Osteocyte (in vitro differentiated cells): ENCODE measurements around the gene ZZZ3. TPM values are rescaled to one million over a fixed set of nuclear protein-coding genes. Genes with fewer than 3 reads are reported as not detected.

ENCODE experiments used
- DNase-seq: peaks from one replicate; pipeline ENCODE4 v3.0.0; 2021; ENCODE audit warnings: mixed read lengths; ENCODE audit not compliant: unreplicated experiment; ENCODE audit errors: extremely low spot score
- H3K27ac Mint-ChIP-seq: one replicate; pipeline ENCODE4 v1.8.0; 2021; ENCODE audit warnings: mild to moderate bottlenecking, mixed read lengths; ENCODE audit not compliant: unreplicated experiment
- H3K27me3 Mint-ChIP-seq: one replicate; pipeline ENCODE4 v1.8.0; 2021; ENCODE audit warnings: mixed read lengths; ENCODE audit not compliant: unreplicated experiment
- H3K36me3 Mint-ChIP-seq: one replicate; pipeline ENCODE4 v1.8.0; 2021; ENCODE audit warnings: mixed read lengths; ENCODE audit not compliant: unreplicated experiment
- H3K4me1 Mint-ChIP-seq: one replicate; pipeline ENCODE4 v1.8.0; 2021; ENCODE audit warnings: mixed read lengths; ENCODE audit not compliant: unreplicated experiment
- H3K4me3 Mint-ChIP-seq: one replicate; pipeline ENCODE4 v1.8.0; 2021; ENCODE audit warnings: mild to moderate bottlenecking, moderate library complexity, mixed read lengths; ENCODE audit not compliant: unreplicated experiment
- H3K9me3 Mint-ChIP-seq: one replicate; pipeline ENCODE4 v1.8.0; 2021; ENCODE audit warnings: mixed read lengths; ENCODE audit not compliant: unreplicated experiment
- CTCF ChIP-seq: fragments of 200-600 bp; sonication (generic); IDR thresholded peaks from 2 replicates; pipeline ENCODE4 v1.5.0; 2021; ENCODE audit warnings: antibody characterized with exemption, mild to moderate bottlenecking, moderate library complexity
- total RNA-seq: library from RNA; stranded (reverse); gene quantifications from 2 replicates; pipeline ENCODE4 v1.2.1, GENCODE V29; 2021

ZZZ3 gene
- total RNA-seq, 1 donor from 2014 or later = 54.3 TPM

GRCh38 chr1:77671836-77672235 lies 10.6 kb downstream of the ZZZ3 start:
- H3K36me3 Mint-ChIP-seq = no peaks in the 10 kb centered on the region
- peak overlapping the region; percentile 11 for H3K27ac Mint-ChIP-seq
- no peaks in the 10 kb centered on the region for H3K27me3 Mint-ChIP-seq
- H3K9me3 Mint-ChIP-seq = no peaks in the 10 kb centered on the region
- H3K4me1 Mint-ChIP-seq = peaks cover 51% of the 10 kb centered on the region
- H3K4me3 Mint-ChIP-seq = no peak overlapping the region
- TF ChIP-seq CTCF = no peak
- DNase-seq = no peak

GRCh38 chr1:77670330-77670729 lies 12.1 kb downstream of the ZZZ3 start:
- no peaks in the 10 kb centered on the region for H3K9me3 Mint-ChIP-seq
- peaks cover 48% of the 10 kb centered on the region for H3K4me1 Mint-ChIP-seq
- no peaks in the 10 kb centered on the region for H3K36me3 Mint-ChIP-seq
- H3K4me3 Mint-ChIP-seq = no peak overlapping the region
- DNase-seq = no peak
- H3K27me3 Mint-ChIP-seq = no peaks in the 10 kb centered on the region
- TF ChIP-seq CTCF = no peak
- no peak overlapping the region for H3K27ac Mint-ChIP-seq

- Mint-ChIP-seq H3K4me3 (no peak overlapping the region), H3K36me3 (no peaks in the 10 kb centered on the region), H3K9me3 (no peaks in the 10 kb centered on the region), H3K27me3 (no peaks in the 10 kb centered on the region), H3K27ac (no peak overlapping the region), H3K4me1 (peaks cover 51% of the 10 kb centered on the region)
- DNase-seq = no peak
- TF ChIP-seq CTCF = no peak
These were observed 13.5 kb downstream of the ZZZ3 start for GRCh38 chr1:77668924-77669449.

- Mint-ChIP-seq H3K4me1 (peaks cover 27% of the 10 kb centered on the region), H3K36me3 (no peaks in the 10 kb centered on the region), H3K4me3 (no peak overlapping the region), H3K27ac (no peak overlapping the region), H3K9me3 (no peaks in the 10 kb centered on the region), H3K27me3 (no peaks in the 10 kb centered on the region)
- no peak for TF ChIP-seq CTCF
- no peak for DNase-seq
These were observed 17.4 kb downstream of the ZZZ3 start for GRCh38 chr1:77664939-77665516.

GRCh38 chr1:77661696-77662095 lies 20.8 kb downstream of the ZZZ3 start:
- Mint-ChIP-seq H3K27ac (no peak overlapping the region), H3K9me3 (no peaks in the 10 kb centered on the region), H3K4me1 (peaks cover 16% of the 10 kb centered on the region), H3K36me3 (peaks cover 2% of the 10 kb centered on the region), H3K27me3 (no peaks in the 10 kb centered on the region), H3K4me3 (no peak overlapping the region)
- DNase-seq = no peak
- no peak for TF ChIP-seq CTCF
